NCI-H2227 treated with DMSO at 0.1 percent for 48 hours (cell line): Measurements from ENCODE around the gene VASH2.
"Not testable (repeated sequence)": the region's sequence is repeated elsewhere in the genome, so short reads cannot be mapped to it uniquely, and the experiment has no call there.

Source experiments
- DNase-seq: peaks from one replicate; lab custom pipeline; 2025; lab: John Stamatoyannopoulos, UW

The VASH2 gene

DNA sequence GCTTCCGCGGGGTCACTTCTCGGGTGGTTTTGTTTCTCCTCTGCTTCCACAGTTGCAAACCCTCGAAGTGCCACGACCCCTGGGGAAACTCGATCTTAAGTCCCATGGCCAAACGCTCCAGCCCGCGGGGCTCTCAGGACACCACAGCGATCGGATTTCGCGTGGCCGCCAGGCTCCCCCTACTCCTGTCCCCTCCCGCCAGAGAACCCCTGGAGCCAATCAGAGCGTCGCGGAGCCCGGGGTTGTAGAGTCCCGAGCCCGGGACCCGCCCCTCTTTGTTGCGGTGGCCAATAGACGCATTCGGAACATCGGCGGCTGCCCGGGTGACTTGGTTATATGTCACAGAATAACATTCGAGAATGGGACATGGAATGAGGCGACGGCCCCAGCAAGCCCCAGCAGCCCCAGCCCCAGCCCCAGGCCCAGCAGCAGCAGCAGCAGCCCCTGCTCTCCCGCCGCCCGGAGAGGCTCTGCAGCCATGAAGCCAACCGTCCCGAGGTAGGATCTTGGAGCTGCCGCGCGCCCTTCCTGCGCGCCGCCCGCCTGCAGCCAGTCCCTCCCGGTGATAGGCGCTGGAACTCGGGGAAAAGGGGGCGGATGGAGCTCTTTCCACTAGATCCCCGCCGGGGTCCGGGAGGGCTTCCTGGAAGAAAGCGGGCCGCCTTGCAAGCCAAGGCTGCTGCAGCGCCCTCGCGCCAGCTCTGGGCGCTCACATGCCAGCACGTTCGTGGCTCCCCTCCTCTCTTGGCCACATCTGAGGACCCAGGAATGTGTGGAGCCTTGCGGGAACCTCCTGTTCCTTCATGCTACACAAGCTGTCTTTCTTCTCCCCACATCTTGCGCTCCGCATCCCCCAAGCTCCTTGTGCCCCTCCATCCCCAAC is at the start of gene VASH2:
Gene VASH2, plus strand, starts transcription at position 299 of the 883 bp plus-strand sequence. CDS start 1,002 bp downstream, outside the sequence.
- DNase-seq: peak; percentile 87

DNA sequence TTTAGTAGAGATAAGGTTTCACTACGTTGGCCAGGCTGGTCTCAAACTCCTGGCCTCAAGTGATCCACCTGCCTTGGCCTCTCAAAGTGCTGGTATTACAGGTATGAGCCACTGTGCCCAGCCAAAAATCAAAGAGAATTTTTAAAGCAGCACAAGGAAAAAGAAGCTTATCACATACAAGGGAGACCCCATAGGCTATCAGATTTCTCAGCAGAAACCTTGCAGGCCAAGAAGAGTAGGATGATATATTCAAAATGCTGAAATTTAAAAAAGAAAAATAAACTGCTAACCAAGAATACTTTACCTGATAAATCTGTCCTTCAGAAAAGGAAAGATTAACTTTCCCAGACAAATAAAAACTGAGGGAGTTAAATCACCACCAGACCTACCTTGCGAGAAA is 49.1 kb upstream of the VASH2 start:
- DNase-seq: no peak

DNA sequence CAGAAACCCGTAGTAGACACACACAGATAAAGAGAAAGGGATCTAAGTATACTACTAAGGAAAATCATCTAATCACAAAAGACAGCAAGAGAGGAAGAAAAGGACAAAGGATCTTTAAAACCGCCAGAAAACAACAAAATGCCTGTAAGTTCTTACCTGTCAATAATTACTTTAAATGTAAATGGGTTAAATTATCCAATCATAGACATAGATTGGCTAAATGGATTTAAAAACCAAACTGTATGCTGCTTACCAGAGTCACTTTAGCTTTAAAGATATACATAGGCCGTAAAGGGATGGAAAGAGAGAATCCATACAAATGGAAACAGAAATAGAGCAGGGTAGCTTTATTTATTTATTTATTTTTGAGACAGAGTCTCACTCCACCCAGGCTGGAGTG is 48.3 kb upstream of the VASH2 start:
- no peak for DNase-seq

DNA sequence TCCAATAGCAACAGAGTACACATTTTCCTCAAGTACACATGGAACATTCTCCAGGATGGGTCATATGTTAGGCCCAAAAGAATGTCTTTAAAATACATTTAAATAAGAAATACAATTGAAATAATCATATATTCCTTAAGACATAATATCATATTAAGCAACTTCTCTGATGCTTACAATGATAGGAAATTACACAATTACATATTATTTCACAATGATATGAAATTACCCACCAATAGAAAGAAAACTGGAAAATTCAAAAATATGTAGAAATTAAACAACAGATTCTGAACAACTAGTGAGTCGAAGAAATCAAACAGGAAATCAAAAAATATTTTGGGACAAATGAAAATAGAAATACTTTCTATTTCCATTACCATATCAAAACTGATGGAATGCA is 46.7 kb upstream of the VASH2 start:
- no peak for DNase-seq

DNA sequence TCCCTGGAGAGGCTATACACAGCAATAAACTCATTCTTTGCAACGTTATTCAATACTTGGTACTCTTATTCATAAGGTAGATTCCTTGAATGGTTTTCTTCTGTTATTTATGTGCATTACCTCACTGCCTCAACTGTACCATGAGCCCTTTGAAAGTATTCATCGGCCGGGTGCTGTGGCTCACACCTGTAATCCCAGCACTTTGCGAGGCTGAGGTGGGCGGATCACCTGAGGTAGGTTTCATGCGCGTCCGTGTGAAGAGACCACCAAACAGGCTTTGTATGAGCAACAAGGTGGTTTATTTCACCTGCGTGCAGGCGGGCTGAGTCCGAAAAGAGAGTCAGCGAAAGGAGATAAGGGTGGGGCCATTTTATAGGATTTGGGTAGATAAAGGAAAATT is 42.3 kb upstream of the VASH2 start:
- DNase-seq: not testable (repeated sequence)

DNA sequence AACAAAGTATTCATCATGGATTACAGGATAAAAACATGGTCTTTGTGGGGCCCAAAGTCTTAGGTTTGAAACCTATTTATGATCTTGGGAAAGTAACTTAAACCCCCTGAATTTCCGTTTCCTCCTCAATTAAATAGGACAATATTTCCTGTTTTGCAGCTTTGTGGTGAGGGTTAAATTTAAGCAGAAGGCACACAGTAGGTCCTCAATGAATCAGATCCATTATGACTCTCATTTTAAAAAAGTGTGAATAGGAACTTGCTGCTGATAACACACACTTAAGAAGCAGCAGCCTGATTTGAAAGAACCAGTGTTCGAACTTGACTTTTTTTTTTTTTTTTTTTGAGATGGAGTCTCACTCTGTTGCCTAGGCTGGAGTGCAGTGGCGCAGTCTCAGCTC is 41.4 kb upstream of the VASH2 start:
- no peak for DNase-seq

DNA sequence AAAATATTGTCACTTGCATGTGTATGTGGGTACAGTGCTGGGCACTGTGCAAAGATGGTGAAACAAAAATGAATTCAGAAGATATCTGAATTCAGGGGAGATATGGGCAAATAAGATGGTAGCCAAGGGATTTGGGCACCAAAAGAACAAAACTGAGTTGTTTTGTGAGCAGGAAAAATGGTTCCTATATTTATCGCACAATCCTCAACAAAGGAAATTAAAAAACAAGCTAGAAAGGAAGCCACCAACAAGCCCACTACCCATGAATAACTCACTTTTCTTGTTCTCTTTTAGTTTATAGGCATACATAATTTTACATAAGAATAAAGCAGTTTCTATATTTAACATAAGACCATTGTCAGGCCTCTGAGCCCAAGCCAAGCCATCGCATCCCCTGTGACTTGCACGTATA is 40.7 kb upstream of the VASH2 start:
- DNase-seq: no peak

DNA sequence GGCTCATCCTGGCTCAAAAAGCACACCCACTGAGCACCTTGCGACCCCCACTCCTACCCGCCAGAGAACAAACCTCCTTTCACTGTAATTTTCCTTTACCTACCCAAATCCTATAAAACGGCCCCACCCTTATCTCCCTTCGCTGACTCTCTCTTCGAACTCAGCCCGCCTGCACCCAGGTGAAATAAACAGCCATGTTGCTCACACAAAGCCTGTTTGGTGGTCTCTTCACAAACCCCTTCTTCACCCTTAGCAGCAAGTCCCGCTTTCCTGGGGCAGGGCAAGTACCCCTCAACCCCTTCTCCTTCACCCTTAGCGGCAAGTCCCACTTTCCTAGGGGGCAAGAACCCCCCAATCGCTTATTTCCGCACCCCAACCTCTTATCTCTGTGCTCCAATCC is 40.1 kb upstream of the VASH2 start:
- DNase-seq: not testable (repeated sequence)

DNA sequence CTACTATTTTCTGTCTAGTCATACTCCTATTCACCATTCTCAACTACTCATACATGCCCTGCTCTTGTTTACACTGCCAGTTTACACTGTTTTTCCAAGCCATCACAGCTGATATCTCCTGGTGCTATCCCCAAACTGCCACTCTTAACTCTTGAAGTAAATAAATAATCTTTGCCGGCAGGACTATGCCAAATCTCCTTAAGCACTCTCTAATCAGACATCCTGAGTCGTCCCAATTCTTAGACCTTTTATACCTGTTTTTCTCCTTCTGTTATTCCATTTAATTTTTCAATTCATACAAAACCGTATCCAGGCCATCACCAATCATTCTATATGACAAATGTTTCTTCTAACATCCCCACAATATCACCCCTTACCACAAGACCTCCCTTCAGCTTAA is 36.7 kb upstream of the VASH2 start:
- DNase-seq: not testable (repeated sequence)

DNA sequence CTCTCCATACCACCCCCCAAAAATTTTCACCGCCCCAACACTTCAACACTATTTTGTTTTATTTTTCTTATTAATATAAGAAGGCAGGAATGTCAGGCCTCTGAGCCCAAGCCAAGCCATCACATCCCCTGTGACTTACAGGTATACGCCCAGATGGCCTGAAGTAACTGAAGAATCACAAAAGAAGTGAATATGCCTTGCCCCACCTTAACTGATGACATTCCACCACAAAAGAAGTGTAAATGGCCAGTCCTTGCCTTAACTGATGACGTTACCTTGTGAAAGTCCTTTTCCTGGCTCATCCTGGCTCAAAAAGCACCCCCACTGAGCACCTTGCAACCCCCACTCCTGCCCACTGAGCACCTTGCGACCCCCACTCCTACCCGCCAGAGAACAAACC is 36.2 kb upstream of the VASH2 start:
- DNase-seq: not testable (repeated sequence)

DNA sequence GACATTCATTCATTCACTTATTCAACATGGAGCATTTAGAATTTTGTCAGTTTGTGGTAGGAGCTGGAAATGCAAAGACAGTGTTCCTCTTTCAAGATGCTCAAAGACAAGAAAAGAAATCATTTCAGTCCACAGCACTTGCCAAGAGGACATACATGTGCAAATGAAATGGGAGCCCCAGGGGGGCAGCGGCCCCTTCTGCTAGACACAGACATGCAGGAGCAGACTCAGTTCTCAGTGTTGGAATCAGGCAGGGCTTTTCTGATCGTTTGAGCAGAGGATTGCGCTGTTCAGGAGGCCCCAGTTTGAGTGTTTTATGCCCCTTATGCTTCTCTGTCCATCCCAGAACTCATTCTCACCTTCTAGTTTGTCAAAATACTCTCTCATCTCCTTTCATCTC is 35.6 kb upstream of the VASH2 start:
- DNase-seq: no peak

DNA sequence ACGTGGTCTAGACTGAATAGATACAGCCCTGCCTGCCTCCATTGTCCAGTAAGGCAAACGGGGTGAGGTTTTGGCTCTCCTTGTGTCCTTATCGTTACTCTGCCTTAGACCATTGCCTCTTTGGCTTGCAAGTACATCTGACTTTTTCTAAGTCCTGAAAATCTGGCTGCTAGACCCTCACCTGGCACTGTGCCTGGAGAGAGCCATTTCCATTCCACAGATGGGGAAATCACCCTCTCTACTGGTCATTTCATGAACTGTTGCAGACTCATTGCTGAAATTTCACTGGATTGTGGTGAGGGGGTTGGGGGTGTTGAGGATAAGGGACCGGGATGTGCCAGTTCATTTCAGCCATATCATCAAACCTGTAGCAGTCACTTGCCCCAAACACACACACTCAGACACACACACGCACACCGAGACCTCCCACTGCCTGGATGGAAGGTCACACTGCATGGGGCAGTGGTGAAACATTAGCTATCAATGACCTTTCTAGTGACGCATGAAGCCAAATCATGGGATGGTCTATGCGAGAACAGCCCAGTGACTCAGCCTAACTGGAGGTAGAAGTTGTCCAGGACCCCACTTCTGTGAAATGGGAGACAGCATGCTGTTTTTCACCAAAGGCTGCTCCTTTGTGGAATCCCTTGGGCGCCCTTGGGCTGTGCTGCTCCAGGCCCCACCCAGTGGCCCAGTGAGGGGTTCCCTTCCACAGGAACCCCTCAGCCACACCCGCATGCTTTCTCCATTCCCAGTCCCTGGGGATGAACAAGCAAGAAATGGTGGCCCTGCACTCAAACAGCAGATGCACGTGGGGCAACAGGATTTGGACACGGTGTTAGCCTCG is 34.9 kb upstream of the VASH2 start:
- no peak for DNase-seq

DNA sequence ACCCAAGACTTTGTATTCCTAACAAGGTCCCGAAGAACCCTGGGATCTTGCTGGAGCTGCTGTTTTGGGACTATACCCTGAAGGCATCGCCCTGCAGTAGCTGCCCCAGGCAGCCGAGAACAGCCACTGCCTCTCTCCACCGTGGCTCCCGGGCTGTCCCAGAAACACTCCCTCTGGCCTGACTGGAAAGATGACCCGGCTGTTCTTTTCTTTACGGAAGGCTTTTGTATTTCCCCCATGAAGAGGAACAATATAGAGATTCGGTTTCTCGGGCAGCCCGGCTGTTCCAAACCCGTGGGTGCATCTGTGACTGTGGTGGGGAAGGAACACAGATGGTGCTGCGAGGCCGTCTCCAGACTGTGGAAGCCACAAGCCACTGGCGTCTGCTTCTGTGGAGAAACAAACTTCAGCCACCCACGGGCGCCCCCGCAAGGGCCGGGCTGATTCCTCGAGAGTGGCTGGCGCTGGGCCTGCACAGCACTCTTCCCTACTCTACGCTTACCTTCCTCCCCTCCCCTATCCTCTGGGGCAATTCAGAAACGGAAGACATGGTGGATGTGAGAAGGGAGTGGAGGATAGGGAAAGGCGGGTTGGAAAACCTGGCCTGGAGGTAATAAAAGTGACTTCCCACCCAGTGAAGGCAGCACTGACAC is 33.7 kb upstream of the VASH2 start:
- no peak for DNase-seq

DNA sequence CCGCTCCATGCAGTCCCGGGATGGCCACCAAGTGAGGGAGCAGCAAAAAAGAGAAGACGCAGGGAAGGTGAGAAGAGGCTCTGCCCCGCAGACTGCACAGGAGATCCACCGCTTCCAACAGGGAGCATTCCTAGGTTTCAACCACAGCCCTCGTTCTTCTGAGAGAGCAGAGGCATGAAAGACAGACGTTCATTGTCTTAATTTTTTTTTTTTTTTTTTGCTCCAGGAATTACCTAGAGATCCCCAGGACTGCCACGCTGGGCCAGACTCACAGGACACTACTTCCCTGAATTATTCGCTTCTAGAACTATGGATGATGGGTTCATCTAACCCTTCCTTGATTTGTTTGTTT is 33.2 kb upstream of the VASH2 start:
- no peak for DNase-seq

DNA sequence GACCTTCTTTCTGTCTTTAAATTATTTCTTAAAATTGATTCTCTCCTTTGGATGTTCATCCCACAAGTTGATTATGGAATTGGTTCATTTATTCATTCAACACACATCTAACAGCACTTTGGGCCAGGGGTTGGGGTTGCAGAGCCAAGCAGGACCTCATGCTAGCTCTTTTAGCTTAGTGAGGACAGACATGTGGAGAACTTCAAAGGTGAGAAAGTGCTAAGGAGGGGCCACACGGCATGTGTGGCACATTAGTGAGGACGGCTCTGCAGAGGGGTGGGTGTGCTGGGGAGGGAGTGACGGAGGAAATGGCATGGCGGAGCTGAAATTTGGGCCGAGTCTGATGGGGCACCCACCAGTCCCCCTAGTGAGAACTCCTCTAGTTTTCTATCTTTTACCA is 32.5 kb upstream of the VASH2 start:
- no peak for DNase-seq

DNA sequence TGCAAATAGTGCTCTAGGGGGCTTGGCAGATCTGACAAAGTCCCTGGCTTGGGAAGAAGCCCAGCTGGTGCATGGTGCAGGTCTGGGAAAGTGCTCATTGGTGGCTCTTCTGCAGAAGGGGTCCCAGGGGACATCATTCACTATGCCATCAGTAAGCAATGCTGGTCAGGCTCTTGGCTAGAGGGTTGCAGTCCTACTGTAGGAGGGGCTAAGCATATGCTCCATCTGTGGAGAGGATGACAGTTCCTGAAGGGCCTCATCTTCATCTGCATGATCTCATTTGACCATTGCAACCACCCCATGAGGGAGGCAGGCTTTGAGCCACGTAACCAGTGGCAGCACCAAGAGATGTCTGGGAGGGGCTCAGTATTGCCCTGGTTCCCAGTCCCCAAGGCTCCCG is 31.5 kb upstream of the VASH2 start:
- no peak for DNase-seq

DNA sequence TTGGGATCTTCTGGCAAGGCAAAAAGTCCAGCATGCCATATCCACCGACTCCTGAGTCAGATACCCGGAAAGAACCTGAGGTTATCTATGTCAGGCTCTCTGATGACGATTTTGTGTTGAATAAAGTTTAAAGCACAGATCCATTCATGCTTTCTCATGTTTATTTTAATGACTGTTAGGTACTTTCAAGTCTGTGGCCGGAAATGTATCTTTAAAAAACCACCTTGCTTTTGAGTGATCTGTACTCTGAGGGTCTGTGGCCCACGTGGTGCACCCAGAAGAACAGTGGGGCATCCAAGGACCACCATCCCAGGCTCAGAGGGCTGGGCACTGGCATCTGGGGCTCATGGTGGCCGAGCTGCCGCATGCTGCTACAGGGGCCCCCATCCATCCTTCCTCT is 30.1 kb upstream of the VASH2 start:
- no peak for DNase-seq

DNA sequence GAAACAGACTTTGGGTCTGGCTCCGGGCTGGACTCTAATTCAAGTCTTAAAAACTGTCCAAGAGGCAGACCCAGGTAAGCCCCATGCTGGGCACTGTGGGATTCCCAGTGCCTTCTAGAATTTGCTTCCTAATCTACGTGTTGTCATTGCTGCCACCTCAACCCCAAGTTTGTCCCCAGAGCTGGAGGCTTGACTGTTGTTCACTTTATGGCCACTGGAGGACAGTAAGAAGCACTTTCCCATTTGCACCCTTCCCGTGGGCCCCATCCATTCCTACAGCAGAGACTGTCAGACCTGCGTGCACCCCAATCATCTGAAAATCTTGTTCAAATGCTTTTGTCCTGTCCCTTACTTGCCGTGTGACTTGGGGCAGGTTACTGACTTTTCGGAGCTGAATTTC is 29.4 kb upstream of the VASH2 start:
- DNase-seq: no peak

DNA sequence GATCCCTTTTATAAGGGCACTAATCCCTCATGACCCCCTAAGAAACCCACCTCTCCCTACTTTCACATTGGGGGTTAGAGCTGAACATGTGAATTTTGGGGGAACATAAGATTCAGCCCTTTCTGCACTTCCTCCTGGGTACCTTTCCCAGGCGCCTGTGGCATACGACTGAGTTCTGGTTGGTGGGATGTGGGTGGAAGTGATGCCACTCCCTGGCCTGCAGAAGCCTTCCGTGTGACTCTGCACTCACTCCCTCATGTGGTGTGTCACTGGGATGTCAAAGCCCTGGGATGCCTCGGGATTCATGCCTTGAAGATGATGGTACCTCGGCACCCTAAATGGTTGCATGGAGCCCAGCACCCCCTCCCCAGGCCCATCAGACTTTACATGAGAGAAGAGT is 28.3 kb upstream of the VASH2 start:
- no peak for DNase-seq

DNA sequence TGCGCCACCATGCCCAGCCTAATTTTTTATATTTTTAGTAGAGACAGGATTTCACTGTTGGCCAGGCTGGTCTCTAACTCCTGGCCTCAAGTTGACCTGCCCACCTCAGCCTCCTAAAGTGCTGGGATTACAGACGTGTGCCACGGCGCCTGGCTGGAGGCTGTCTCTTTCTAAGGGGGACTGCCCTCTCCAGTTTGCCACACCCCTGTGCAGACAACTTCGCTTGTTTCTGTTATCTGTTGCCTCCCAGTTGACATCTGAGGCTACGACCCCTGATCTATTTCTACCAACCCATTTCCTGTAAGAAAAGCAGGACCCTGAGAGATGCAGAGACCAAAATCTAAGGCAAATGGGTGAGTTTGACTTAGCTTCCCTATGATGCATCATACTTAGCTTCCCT is 24.0 kb upstream of the VASH2 start:
- no peak for DNase-seq

DNA sequence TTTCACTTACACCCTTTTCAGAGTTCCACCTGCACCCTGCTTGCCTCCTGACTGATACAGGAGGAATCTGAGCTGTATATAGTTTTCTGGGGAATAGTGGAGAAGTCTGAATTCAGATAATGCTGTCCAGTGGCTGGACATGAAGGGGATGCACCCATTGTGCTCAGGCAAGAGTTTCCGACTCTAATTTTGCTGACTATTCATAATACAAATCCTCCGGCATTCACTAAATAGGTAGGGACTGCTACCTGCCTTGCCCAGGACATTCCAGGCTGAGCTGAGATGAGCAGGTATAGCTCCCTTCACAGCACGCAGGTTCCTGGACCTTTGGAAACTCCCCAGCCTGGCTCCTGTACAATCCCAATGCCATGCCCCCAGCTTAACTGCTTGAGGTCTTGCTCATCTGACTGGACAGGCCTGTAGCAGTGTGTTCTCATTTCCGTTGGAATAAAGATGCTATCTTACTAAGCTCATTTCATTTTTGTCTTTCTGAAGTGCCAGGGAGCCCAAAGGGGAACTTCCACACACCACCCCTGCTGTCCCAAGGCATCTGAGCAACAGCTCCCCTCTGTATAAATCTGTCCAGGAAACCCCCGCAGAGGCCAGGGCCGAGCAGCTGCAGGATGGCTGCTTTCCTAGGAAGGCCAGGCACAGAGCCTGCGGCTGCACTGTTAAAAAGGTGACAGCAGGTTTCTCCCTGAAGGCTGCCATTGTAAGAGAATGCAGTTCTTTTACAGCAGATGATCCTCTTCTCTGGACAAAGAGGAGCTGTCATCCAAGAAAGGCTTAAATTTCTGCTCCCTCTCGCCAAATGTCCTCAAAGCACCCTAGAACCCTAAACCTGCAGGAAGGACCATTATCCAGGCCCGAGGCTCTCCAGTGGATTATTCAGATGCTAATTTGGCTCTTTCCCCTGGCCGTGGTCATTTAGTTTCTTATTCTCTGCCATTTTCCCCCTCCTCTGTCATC is 21.7 kb upstream of the VASH2 start:
- no peak for DNase-seq
